ENCODE results near the gene TRIP12.

DNA sequence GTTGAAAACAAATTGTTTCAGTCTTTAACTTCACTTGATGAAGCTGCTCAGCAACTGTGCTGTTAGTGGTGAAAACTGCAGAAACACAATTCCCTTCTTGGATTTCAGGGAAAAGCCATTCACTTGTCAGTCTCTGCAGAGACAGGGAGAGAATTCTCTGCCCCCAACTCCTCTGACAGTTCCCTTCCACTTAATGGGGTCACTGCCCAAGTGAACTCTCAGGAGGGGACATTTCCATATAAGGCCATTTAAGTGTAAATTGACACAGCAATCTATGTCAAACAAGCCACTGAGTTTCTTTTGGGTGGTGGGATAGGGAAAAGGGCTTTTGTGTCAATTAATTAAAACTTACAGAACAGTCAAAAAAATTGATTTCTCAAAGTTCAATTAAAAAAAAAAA is 156.1 kb downstream of the TRIP12 start:
- TF ChIP-seq, protein P1, sequence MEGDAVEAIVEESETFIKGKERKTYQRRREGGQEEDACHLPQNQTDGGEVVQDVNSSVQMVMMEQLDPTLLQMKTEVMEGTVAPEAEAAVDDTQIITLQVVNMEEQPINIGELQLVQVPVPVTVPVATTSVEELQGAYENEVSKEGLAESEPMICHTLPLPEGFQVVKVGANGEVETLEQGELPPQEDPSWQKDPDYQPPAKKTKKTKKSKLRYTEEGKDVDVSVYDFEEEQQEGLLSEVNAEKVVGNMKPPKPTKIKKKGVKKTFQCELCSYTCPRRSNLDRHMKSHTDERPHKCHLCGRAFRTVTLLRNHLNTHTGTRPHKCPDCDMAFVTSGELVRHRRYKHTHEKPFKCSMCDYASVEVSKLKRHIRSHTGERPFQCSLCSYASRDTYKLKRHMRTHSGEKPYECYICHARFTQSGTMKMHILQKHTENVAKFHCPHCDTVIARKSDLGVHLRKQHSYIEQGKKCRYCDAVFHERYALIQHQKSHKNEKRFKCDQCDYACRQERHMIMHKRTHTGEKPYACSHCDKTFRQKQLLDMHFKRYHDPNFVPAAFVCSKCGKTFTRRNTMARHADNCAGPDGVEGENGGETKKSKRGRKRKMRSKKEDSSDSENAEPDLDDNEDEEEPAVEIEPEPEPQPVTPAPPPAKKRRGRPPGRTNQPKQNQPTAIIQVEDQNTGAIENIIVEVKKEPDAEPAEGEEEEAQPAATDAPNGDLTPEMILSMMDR (IDR thresholded peaks at IDR 0.05) = no peak
- TF ChIP-seq POLR2A (IDR thresholded peaks at IDR 0.05) = no peak
